Prostate gland (tissue), 2 donors: ENCODE results near the gene SLC9B1. TPM values are rescaled to one million over a fixed set of nuclear protein-coding genes. Genes with fewer than 3 reads are reported as not detected.

ENCODE experiments used
- DNase-seq: peaks from one replicate; pipeline ENCODE4 v3.0.0-alpha.2; 2019; ENCODE audit warnings: low spot score
- H3K27ac ChIP-seq, 2 donors: fragments of 200-600 bp; sonication (generic); 2 replicates each; pipeline ENCODE4 v1.5.1; 2017 to 2019
- H3K27me3 ChIP-seq: fragments of 200-600 bp; sonication (generic); replicated peaks from 2 replicates; pipeline ENCODE4 v1.5.1; 2019; ENCODE audit not compliant: insufficient read depth
- H3K36me3 ChIP-seq, 2 donors: fragments of 200-600 bp; sonication (generic); 1 replicate in 1 of 2; 2 replicates in 1 of 2; pipeline versions ENCODE4 v1.5.1 to v1.8.1; 2017 to 2019
- H3K4me1 ChIP-seq: fragments of 200-600 bp; sonication (generic); replicated peaks from 2 replicates; pipeline ENCODE4 v1.5.1; 2019
- H3K4me3 ChIP-seq, 2 donors: fragments of 200-600 bp; sonication (generic); 2 replicates each; pipeline ENCODE4 v1.5.1; 2017 to 2019
- H3K9me3 ChIP-seq: fragments of 200-600 bp; sonication (generic); 2 replicates; pipeline ENCODE4 v1.5.1; 2017
- CTCF ChIP-seq, 4 experiments: fragments of 200-600 bp in 2 of 4; fragments of 450-650 bp in 2 of 4; sonication (generic) in 2 of 4; IDR thresholded peaks; 1 replicate in 3 of 4; 2 replicates in 1 of 4; pipeline ENCODE4 v1.5.1; 2016 to 2019; ENCODE audit warnings: antibody characterized with exemption in 4 of 4, mild to moderate bottlenecking in 2 of 4, moderate library complexity in 2 of 4
- POLR2A ChIP-seq: fragments of 450-650 bp; IDR thresholded peaks from one replicate; pipeline ENCODE4 v1.6.1; 2016; ENCODE audit warnings: antibody characterized with exemption, mild to moderate bottlenecking
- POLR2AphosphoS5 ChIP-seq: sonication (generic); formaldehyde crosslinking; IDR thresholded peaks from one replicate; pipeline ENCODE4 v1.6.1; 2017; ENCODE audit warnings: antibody characterized with exemption
- WGBS: methylation state at CpG from one replicate; pipeline ENCODE4 v1.1.5; 2018; 5-methylcytosine and 5-hydroxymethylcytosine counted together
- intact Hi-C: fragments of 100-400 bp; cut with DNase I; formaldehyde crosslinking; loops from one replicate; pipeline ENCODE4 v1.14.2; 2022
- total RNA-seq, 2 donors: library from RNA; depleted of rRNA; stranded (reverse); fragments of >200 nt; gene quantifications; one replicate each; pipeline ENCODE4 v1.1.0, GENCODE V29; 2016

The SLC9B1 gene
- total RNA-seq, 2 donors from 2014 or later, result 9.3 TPM; not detected in 1

GRCh38 chr4:103026868-103027267, 7.4 kb upstream of the SLC9B1 start:
- Histone ChIP-seq H3K4me3 (no peak overlapping the region), H3K27ac (no peak overlapping the region), H3K27me3 (no peaks in the 10 kb centered on the region), H3K4me1 (no peaks in the 10 kb centered on the region), H3K36me3 (no peaks in the 10 kb centered on the region), H3K9me3 (no peaks in the 10 kb centered on the region)
- WGBS, result 95% methylated on average over 1 of the region's 1 CpG
- no peak for TF ChIP-seq POLR2AphosphoS5
- no peak for TF ChIP-seq CTCF (IDR thresholded peaks at IDR 0.05)
- TF ChIP-seq POLR2A, result no peak
- intact Hi-C loops, result no loop called here
- DNase-seq, result no peak

- WGBS, result 97% methylated on average over 3 of the region's 3 CpGs
- intact Hi-C loops, result no loop called here
- DNase-seq, result no peak
- TF ChIP-seq POLR2AphosphoS5 (no peak), CTCF (IDR thresholded peaks at IDR 0.05) (no peak), POLR2A (no peak)
- Histone ChIP-seq H3K9me3 (no peaks in the 10 kb centered on the region), H3K36me3 (no peaks in the 10 kb centered on the region), H3K4me1 (no peaks in the 10 kb centered on the region), H3K27ac (no peak overlapping the region), H3K27me3 (no peaks in the 10 kb centered on the region), H3K4me3 (no peak overlapping the region)
These were observed 5.5 kb upstream of the SLC9B1 start for GRCh38 chr4:103024996-103025395.

- Histone ChIP-seq H3K9me3 (no peaks in the 10 kb centered on the region), H3K27ac (no peak overlapping the region), H3K27me3 (no peaks in the 10 kb centered on the region), H3K4me1 (no peaks in the 10 kb centered on the region), H3K4me3 (no peak overlapping the region), H3K36me3 (no peaks in the 10 kb centered on the region)
- 90% methylated on average over 2 of the region's 2 CpGs for WGBS
- intact Hi-C loops, result no loop called here
- no peak for TF ChIP-seq POLR2AphosphoS5
- no peak for TF ChIP-seq CTCF (IDR thresholded peaks at IDR 0.05)
- no peak for TF ChIP-seq POLR2A
- no peak for DNase-seq
These were observed 1.6 kb upstream of the SLC9B1 start for GRCh38 chr4:103021120-103021519.

- Histone ChIP-seq H3K27ac (peak overlapping the region; percentile 87 to 88), H3K36me3 (no peaks in the 10 kb centered on the region), H3K4me3 (peak overlapping the region; percentile 29 to 40), H3K4me1 (no peaks in the 10 kb centered on the region), H3K9me3 (no peaks in the 10 kb centered on the region), H3K27me3 (no peaks in the 10 kb centered on the region)
- DNase-seq, result peak; percentile 19
- 38% methylated on average over 8 of the region's 8 CpGs for WGBS
- TF ChIP-seq CTCF (IDR thresholded peaks at IDR 0.05) (no peak), POLR2A (no peak), POLR2AphosphoS5 (no peak)
- intact Hi-C loops, result loop anchor here (5.0 to 10.0 kb wide), 4 partner anchors 79 to 674 kb away; partner anchors contain the start of genes BDH2, NFKB1, SLC39A8 and UBE2D3
These were observed 856 bp downstream of the SLC9B1 start for GRCh38 chr4:103018391-103019307.
